Raji (cell line): Measurements from ENCODE around the gene NELL1.

Experiments
- POLR2A ChIP-seq: IDR thresholded peaks from 2 replicates; pipeline ENCODE4 v1.6.1; 2011; ENCODE audit warnings: low read depth, low read length, control low read depth; ENCODE audit not compliant: insufficient read depth

Gene NELL1

DNA sequence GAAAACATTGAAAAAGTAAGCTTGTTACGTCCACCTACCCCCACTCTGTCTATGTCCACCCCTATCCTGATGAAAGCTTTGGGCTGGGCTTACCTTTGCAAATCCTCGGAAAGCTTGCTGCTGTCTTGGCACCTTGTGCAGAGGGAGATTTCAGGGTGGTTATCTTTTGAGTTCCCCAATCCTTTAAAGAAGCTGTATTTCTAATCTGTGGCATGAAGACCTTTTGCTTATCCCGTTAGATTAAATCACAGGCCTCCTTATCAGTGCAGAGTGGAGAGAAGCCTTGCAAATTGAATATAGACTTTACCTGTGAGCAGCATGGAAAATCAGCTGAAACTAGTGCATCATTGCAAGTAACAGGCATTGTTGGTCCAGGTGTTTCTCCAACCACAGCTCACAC, 942.9 kb downstream of the NELL1 start:
- no peak for TF ChIP-seq POLR2A

DNA sequence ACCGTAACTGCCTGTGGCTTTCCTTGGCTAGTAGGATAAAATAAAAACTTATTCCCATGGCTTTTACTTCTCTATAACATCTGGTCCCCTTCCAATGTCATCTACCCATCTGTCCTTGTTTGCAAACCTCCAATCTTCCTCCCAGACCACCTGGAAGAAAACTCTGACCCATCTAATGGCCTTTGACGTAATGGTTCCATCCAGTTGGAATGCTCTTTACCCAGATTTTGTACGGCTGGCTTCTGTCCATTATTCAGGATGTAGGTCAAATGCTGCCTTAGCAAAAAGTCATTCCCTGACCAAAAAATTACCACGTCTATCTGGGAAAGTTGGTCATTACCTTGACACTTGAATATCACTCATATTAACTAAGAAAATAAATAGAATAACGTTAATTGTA, 945.6 kb downstream of the NELL1 start:
- TF ChIP-seq POLR2A, result no peak

DNA sequence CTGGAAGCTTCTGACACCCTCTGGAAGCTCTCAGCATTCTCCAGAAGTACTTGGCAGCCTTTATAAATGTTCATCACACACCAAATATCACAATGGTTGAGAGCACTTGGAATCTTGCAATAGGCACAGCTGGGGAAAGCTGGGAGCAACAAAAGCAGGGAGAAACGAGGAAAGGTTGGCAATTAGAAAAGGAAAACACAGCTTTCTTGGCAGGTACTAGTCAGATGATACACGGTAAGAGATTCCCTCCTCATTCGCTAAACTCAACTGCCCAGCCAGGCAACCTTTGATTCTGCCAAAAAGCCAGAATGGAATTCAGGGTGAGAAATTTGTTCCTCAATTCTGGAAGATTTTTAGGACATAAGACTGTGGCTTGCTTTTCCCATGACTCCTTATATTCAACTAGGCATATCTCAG, 946.6 kb downstream of the NELL1 start:
- no peak for TF ChIP-seq POLR2A

DNA sequence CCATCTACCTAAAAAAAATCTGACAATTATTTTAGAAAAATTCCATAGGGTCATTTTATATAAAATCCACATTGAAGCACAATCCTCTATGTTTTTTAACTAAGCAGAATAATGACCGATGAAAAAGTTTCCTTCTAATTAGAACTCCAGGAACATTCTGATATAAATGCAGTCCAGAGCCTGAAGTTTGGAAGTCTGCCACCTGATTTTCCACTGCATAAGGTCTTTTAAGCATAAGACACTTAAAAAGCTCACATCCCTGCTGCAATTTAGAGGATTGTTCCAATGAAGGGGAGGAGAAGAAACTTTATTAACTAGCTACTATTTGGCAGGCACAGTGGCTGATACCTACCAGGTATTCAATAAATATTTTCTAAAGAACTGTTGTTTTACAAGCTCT, 953.2 kb downstream of the NELL1 start:
- TF ChIP-seq POLR2A, result no peak

DNA sequence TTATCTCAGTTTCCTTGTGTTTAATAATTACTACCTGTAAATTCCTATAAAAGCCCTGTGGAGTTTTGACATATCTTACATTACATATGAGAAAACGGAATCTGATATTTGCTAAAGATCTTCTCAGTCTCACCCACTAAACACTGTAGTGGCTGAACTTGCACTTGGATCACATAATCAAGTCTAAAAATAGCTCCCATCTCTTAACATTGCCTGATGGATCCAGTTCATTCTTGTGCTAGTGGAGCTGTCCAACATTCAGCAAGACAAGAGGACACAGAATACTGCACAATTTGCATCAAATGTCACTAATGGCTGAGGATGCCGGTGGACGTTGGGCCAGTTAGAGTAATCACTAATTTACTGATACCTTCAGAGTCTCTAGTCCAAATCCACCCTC, 953.6 kb downstream of the NELL1 start:
- no peak for TF ChIP-seq POLR2A
